Fibroblast of the aortic adventitia (primary cell): Measurements from ENCODE around the gene CACNA1I. TPM values are rescaled to one million over a fixed set of nuclear protein-coding genes. Genes with fewer than 3 reads are reported as not detected.

ENCODE experiments used
- DNase-seq: peaks from one replicate; pipeline ENCODE4 v3.0.0-alpha.2; 2010; ENCODE audit warnings: low read depth
- H3K4me3 ChIP-seq: 2 replicates; pipeline ENCODE4 v1.5.1; 2011; ENCODE audit warnings: low read depth, mild to moderate bottlenecking, control low read depth, low read length, moderate library complexity
- CTCF ChIP-seq: IDR thresholded peaks from 2 replicates; pipeline ENCODE4 v1.5.1; 2011; ENCODE audit warnings: mild to moderate bottlenecking, low read length, control low read depth, inconsistent platforms; ENCODE audit not compliant: insufficient read depth
- total RNA-seq: library from RNA; depleted of rRNA; stranded (reverse); fragments of >200 nt; gene quantifications from 2 replicates; pipeline ENCODE4 v1.2.3, GENCODE V29; 2012; ENCODE audit warnings: low replicate concordance

CACNA1I gene
- total RNA-seq, 1 donor, result under 0.01 TPM

GRCh38 chr22:39669432-39669831 lies 98.9 kb downstream of the CACNA1I start:
- no peak for DNase-seq
- TF ChIP-seq CTCF, result no peak

GRCh38 chr22:39671936-39672335 lies 101.4 kb downstream of the CACNA1I start:
- no peak for DNase-seq

More at GRCh38 chr22:39669432-39669831, 98.9 kb downstream of the CACNA1I start:
- H3K4me3 ChIP-seq, result no peak overlapping the region

GRCh38 chr22:39674536-39674935 lies 104.0 kb downstream of the CACNA1I start:
- H3K4me3 ChIP-seq, result no peak overlapping the region
- DNase-seq, result no peak
- no peak for TF ChIP-seq CTCF

More at GRCh38 chr22:39671936-39672335, 101.4 kb downstream of the CACNA1I start:
- H3K4me3 ChIP-seq, result no peak overlapping the region
- no peak for TF ChIP-seq CTCF

- TF ChIP-seq CTCF, result no peak
- H3K4me3 ChIP-seq, result no peak overlapping the region
- no peak for DNase-seq
These were observed 105.4 kb downstream of the CACNA1I start for GRCh38 chr22:39675947-39676346.

GRCh38 chr22:39677967-39678366 lies 107.4 kb downstream of the CACNA1I start:
- no peak for TF ChIP-seq CTCF
- no peak for DNase-seq
- H3K4me3 ChIP-seq, result no peak overlapping the region

- DNase-seq, result no peak
- no peak for TF ChIP-seq CTCF
- H3K4me3 ChIP-seq, result no peak overlapping the region
These were observed 108.4 kb downstream of the CACNA1I start for GRCh38 chr22:39678862-39679490.

- TF ChIP-seq CTCF, result no peak
- H3K4me3 ChIP-seq, result no peak overlapping the region
- DNase-seq, result no peak
These were observed 109.1 kb downstream of the CACNA1I start for GRCh38 chr22:39679652-39680051.
